ENCODE data around the gene MAST2.

MAST2 gene

DNA sequence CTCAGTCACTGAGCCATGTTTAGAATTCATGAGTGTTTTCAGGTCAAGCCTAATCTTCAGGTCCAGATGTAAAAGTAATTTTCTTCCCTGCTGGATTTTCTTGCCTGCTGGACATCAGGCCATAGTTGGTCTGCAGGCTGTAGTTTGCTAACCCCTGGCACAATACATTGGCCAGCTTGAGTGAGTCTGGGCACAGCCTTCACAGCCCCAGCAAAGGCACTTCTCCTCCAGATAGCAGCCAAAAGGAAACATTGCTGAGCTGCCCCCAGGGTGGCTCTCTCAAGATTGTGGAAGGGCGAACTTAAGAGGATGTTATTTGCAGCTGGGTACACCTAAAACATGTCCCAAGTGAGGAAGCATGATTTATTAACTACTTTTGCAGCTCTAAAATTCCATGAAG is 202.2 kb downstream of the MAST2 start:
- TF ChIP-seq CTCF (conservative IDR thresholded peaks at IDR 0.05), result no peak
- no peak overlapping the region for H3K27ac ChIP-seq

- TF ChIP-seq CTCF (conservative IDR thresholded peaks at IDR 0.05), result no peak
- H3K27ac ChIP-seq, result no peak overlapping the region
Observed at GRCh38 chr1:46008585-46008984, 205.2 kb downstream of the MAST2 start.

DNA sequence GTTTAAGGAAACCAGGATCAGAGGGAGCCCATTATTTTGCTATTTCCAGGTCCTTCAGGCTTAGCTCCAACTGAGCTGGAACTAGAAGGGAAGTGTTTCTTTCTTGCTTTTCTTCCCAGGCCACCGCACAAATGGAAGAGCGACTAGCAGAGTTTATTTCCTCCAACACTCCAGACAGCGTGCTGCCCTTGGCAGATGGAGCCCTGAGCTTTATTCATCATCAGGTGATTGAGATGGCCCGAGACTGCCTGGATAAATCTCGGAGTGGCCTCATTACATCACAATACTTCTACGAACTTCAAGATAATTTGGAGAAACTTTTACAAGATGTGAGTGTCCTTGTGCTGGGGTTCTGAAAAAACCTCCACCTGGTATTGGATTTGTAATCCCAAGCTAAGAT is 207.2 kb downstream of the MAST2 start:
- H3K27ac ChIP-seq, result no peak overlapping the region
- no peak for TF ChIP-seq CTCF (conservative IDR thresholded peaks at IDR 0.05)

DNA sequence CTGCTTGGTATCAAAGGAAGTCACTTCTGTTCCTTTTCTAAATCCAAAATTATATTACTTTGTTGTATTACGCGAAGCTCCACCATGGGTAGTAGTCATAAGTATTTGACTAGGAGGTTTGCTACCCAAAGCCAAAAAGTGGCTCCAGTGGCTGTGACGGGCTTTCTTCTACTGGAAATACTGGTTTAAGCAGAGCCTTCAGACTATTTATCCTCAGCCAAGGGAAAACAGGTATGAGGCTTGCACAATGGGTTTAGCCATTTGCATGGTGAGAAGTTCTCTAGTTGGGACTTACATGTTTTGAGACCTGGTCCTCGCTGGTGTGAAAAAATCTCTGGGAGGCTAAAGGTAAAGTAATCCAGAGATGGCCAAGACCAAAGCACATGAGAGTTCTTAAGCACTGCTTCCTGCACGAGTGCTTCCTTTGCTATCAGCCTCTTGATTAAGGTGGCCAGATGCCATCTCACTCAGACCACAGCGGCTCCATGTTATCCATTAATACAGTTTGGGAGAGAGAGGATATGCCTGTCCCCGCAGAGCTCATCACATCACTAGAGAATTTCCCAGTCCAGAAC is 207.8 kb downstream of the MAST2 start:
- TF ChIP-seq CTCF (conservative IDR thresholded peaks at IDR 0.05), result no peak
- no peak overlapping the region for H3K27ac ChIP-seq

DNA sequence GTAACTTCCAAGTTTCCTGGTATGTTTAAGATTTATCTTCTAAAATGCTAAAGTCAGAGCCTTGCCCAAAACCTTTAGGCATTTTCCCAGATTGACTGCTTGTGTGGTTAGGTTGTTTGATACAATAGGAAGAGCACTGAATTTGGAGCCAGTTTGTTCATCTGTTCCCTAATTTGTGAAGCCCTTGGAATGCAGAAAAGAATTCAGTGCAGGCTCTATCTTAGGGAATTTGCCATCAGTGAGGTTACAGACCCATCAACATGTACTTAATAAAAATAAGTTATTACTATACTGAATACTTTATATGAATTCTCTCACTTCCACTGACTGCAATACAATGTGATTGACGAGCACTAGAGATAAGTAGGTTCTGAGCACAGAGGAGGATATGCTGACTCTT is 208.8 kb downstream of the MAST2 start:
- no peak overlapping the region for H3K27ac ChIP-seq
- no peak for TF ChIP-seq CTCF (conservative IDR thresholded peaks at IDR 0.05)

DNA sequence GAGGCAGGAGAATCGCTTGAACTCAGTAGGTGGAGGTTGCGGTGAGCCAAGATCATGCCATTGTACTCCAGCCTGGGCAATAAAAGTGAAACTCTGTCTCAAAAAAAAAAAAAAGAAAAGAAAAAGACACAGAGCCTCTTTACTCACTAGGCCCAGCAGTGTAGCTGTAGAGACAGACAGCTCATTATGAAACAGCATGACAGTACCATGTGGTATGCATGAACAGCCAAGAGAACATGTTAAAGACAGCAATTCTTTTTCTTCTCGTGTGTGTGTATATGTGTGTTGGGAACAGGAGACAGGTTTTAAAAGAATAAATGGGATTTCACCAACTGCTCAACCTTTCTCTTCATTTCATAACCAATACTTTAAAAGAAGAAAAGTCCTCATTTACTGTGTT is 210.2 kb downstream of the MAST2 start:
- no peak for TF ChIP-seq CTCF (conservative IDR thresholded peaks at IDR 0.05)

DNA sequence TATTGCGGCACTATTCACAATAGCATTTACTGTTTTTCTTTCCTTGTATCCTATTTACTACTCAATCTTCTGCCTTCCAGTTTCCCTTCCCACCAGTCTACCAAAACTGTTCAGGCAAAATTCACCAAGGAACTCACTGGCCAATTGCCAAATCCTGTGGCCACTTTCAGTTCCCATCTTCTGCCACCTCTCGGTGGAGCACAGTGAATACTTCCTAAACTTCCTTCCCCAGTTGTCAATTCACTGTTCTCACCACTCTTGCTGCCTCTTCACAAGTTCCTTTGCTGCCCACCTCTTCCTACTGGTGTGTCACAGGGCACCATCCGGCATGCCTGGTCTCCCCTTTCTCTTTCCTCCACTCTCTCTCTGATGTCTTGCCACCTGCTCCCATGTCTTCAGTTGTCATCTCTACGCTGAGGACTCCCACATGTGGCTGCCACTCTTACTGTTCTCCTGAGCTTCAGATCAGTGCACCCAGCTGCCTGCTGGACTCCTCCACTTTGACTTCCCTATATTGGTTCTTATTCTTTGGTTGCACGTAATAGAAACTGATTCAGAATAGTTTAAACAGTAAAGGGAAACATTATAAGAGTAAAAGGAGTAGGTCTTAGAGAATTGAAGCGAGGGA is 214.6 kb downstream of the MAST2 start:
- TF ChIP-seq CTCF (conservative IDR thresholded peaks at IDR 0.05), result no peak
- H3K27ac ChIP-seq, result no peak overlapping the region

More for the DNA sequence above, 210.2 kb downstream of the MAST2 start:
- H3K27ac ChIP-seq, result no peak overlapping the region
